Mesodermal cell (in vitro differentiated cells): ENCODE measurements around the gene CCSER2.
"Not testable (repeated sequence)": the region's sequence is repeated elsewhere in the genome, so short reads cannot be mapped to it uniquely, and the experiment has no call there.

Experiments used
- H3K27ac ChIP-seq: 2 replicates; pipeline ENCODE4 v1.7.0; 2013; ENCODE audit warnings: mild to moderate bottlenecking, low read depth, low read length, moderate library complexity; ENCODE audit not compliant: severe bottlenecking
- H3K36me3 ChIP-seq: 2 replicates; pipeline ENCODE4 v1.7.1; 2013; ENCODE audit warnings: mild to moderate bottlenecking, low read length, moderate library complexity; ENCODE audit not compliant: control insufficient read depth, insufficient read depth
- H3K4me1 ChIP-seq: one replicate; pipeline ENCODE4 v1.7.1; 2013; ENCODE audit warnings: mild to moderate bottlenecking, low read length; ENCODE audit not compliant: insufficient read depth, control insufficient read depth, poor library complexity, severe bottlenecking
- H3K4me3 ChIP-seq: 2 replicates; pipeline ENCODE4 v1.7.0; 2013; ENCODE audit warnings: low read length, control low read depth, mild to moderate bottlenecking; ENCODE audit not compliant: insufficient read depth, poor library complexity, severe bottlenecking; ENCODE audit errors: extremely low read depth
- H3K9me3 ChIP-seq: 2 replicates; pipeline ENCODE4 v1.7.1; 2013; ENCODE audit warnings: mild to moderate bottlenecking, low read length, moderate library complexity; ENCODE audit not compliant: control insufficient read depth
- WGBS, 2 experiments: methylation state at CpG; one replicate each; pipeline ENCODE4 v1.1.5; 2013; ENCODE audit warnings: missing lambda C conversion rate in 2 of 2; ENCODE audit not compliant: insufficient coverage in 2 of 2; 5-methylcytosine and 5-hydroxymethylcytosine counted together

CCSER2 gene

GRCh38 chr10:84312816-84313215, 15.6 kb upstream of the CCSER2 start:
- WGBS, 2 experiments: 100% methylated on average over 1 of the region's 2 CpGs; no CpG with 5 or more reads in 1 of the 2 experiments
- H3K4me3 ChIP-seq: no peak overlapping the region
- no peaks in the 10 kb centered on the region for H3K36me3 ChIP-seq
- H3K9me3 ChIP-seq: peaks cover 8% of the 10 kb centered on the region
- peaks cover 22% of the 10 kb centered on the region for H3K4me1 ChIP-seq
- no peak overlapping the region for H3K27ac ChIP-seq

- Histone ChIP-seq H3K36me3 (no peaks in the 10 kb centered on the region), H3K27ac (peak overlapping the region; percentile 83), H3K4me3 (no peak overlapping the region), H3K4me1 (peaks cover 22% of the 10 kb centered on the region), H3K9me3 (peaks cover 8% of the 10 kb centered on the region)
- 92 to 100% methylated on average over 2 to 3 of the region's 5 CpGs for WGBS, 2 experiments
Observed at GRCh38 chr10:84314275-84314674, 14.1 kb upstream of the CCSER2 start.

- no peak overlapping the region for H3K27ac ChIP-seq
Observed at GRCh38 chr10:84317174-84317573, 11.2 kb upstream of the CCSER2 start.

DNA sequence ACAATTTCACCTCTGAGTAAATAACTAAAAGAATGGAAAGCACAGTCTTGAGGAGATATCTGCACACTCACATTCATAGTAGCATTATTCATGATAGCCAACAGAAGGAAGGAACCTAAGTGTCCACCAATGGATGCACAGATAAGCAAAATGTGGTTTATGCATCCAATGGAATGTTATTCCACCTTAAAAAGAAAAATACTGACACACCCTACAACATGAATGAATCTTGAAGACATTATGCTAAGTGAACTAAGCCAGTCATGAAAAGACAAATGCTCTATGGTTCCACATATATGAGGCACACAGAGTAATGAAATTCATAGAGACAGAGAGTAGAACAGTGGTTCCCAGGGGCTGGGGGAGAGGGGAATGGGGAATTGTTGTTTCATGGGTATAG, 6.5 kb upstream of the CCSER2 start:
- Histone ChIP-seq H3K36me3 (no peaks in the 10 kb centered on the region), H3K4me1 (no peaks in the 10 kb centered on the region), H3K9me3 (no peaks in the 10 kb centered on the region), H3K27ac (no peak overlapping the region), H3K4me3 (no peak overlapping the region)

More at GRCh38 chr10:84317174-84317573, 11.2 kb upstream of the CCSER2 start:
- peaks cover 7% of the 10 kb centered on the region for H3K4me1 ChIP-seq
- WGBS, 2 experiments: no CpG with 5 or more reads among the region's 2 CpGs
- H3K36me3 ChIP-seq: no peaks in the 10 kb centered on the region
- H3K9me3 ChIP-seq: peaks cover 3% of the 10 kb centered on the region
- H3K4me3 ChIP-seq: no peak overlapping the region

DNA sequence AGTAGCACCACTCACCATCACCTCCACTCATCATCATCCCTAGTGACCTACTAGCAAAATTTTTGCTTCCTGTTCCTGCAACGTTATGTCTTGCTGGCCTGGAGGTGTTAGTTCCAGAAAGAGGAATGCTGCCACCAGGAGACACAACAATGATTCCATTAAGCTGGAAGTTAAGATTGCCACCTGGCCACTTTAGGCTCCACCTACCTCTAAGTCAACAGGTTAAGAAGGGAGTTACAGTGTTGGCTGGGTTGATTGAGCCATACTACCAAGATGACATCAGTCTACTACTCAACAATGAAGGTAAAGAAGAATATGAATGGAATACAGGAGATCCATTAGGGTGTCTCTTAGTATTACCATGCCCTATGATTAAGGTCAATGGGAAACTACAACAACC, 4.8 kb upstream of the CCSER2 start:
- H3K4me3 ChIP-seq, H3K36me3 ChIP-seq, H3K9me3 ChIP-seq, H3K27ac ChIP-seq, H3K4me1 ChIP-seq: not testable (repeated sequence)
- no CpG with 5 or more reads among the region's 1 CpG for WGBS, 2 experiments

DNA sequence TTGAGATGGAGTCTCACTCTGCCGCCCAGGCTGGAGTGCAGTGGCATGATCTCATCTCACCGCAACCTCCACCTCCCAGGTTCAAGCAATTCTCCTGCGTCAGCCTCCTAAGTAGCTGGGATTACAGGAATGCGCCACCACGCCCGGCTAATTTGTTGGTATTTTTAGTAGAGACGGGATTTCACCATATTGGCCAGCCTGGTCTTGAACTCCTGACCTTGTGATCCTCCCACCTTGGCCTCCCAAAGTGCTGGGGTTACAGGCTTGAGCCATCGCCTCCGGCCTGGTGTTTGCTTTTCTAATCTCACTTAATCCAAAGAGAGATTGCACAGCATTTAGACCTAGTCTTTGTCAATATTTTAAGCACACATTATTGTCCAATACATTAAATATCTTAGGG, 1.4 kb upstream of the CCSER2 start:
- H3K27ac ChIP-seq, H3K36me3 ChIP-seq, H3K9me3 ChIP-seq, H3K4me3 ChIP-seq: not testable (repeated sequence)
- peaks cover 11% of the 10 kb centered on the region for H3K4me1 ChIP-seq
- 91 to 99% methylated on average over 7 to 9 of the region's 9 CpGs for WGBS, 2 experiments

DNA sequence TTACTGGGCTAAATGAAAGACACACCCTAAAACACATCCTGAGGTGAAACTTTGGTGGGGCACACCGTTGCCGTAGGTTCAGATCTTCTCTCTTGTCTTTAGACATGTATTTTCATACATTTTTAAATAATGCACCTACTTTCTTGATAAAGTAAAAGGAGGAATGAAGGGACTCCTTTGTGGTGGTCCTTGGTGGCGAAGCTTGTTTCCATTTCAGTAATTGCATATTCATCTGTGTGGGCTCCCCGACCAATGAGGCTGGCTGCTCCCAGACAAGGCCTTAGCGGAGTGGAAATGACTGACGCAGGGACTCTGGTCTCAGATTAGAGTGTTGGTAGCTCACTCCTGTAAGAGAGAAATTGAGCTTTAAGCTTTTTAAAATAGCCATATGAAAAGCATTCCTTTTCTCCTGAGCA, 815 bp downstream of the CCSER2 start:
- H3K4me1 ChIP-seq: peaks cover 22% of the 10 kb centered on the region
- no peaks in the 10 kb centered on the region for H3K9me3 ChIP-seq
- WGBS, 2 experiments: 0% methylated on average over 1 of the region's 6 CpGs
- peak overlapping the region; percentile 88 for H3K27ac ChIP-seq
- H3K36me3 ChIP-seq: no peaks in the 10 kb centered on the region
- H3K4me3 ChIP-seq: peak overlapping the region; percentile 82

DNA sequence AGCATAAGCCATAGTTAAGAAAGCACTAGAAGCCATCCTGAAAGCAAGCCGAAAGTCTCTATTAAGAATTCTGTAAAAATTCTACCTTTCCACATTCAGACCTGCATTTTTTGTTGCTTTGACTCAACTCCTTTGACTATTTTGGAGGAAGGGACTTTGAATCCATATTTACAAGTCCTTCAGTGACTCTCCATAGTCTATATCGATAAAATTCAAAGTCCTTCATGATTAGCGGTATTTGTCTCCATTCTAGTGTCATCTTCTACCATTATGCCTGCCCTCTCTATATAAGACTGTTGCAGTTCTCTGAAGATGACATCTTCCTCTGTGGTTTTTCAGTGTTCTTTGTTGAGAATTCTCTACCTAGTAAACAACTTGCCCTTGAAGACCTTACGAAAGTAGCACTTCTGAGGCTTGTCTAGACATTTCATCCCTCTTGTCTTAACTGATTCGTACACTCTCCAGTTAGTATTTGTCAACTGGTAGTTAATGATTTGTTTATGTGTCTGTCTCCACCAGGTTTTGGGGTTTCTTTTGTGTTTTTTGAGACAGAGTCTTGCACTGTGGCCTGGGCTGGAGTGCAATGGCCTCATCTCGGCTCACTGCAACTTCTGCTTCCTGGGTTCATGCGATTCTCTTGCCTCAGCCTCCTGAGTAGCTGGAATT, 1.7 kb downstream of the CCSER2 start:
- Histone ChIP-seq H3K9me3 (no peaks in the 10 kb centered on the region), H3K36me3 (peaks cover 2% of the 10 kb centered on the region), H3K4me3 (peak overlapping the region; percentile 82), H3K27ac (peak overlapping the region; percentile 29), H3K4me1 (peaks cover 31% of the 10 kb centered on the region)
- WGBS, 2 experiments: 70 to 92% methylated on average over 2 to 4 of the region's 7 CpGs

- Histone ChIP-seq H3K9me3 (no peaks in the 10 kb centered on the region), H3K4me1 (peaks cover 40% of the 10 kb centered on the region), H3K36me3 (peaks cover 2% of the 10 kb centered on the region), H3K27ac (no peak overlapping the region), H3K4me3 (peak overlapping the region; percentile 82)
- WGBS, 2 experiments: no CpG with 5 or more reads among the region's 2 CpGs
Observed at GRCh38 chr10:84331091-84331490, 2.7 kb downstream of the CCSER2 start.

DNA sequence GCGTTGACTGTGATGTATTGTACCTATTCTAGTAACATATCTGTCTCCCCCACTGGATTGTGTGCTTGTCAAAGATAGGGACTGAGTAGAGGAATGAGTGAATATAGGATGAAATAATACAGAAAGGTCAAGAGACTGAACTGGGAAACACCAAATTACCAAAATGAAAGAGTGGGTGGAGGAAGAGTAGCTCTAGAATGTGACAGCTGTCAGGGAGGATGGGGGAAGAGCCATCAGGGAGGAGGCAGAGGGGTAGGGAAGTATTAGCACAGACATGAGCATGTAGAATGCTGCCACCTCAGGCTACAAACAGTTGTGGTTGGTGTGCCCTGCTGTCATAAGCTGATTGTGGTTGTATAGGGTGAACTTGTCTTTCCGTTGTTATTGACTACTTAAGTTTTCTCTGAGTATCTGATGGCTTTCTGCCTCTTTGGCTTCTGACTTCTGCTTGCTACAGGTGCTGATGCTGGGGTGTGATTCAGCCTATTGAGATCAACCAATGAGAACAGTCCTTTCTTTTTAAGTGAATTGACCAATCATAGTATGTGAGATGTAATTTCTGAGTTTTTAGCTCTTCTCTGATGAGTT, 5.6 kb downstream of the CCSER2 start:
- WGBS, 2 experiments: 89 to 100% methylated on average over 1 of the region's 2 CpGs
- no peak overlapping the region for H3K27ac ChIP-seq
- peaks cover 53% of the 10 kb centered on the region for H3K4me1 ChIP-seq
- no peak overlapping the region for H3K4me3 ChIP-seq
- no peaks in the 10 kb centered on the region for H3K9me3 ChIP-seq
- H3K36me3 ChIP-seq: peaks cover 6% of the 10 kb centered on the region

DNA sequence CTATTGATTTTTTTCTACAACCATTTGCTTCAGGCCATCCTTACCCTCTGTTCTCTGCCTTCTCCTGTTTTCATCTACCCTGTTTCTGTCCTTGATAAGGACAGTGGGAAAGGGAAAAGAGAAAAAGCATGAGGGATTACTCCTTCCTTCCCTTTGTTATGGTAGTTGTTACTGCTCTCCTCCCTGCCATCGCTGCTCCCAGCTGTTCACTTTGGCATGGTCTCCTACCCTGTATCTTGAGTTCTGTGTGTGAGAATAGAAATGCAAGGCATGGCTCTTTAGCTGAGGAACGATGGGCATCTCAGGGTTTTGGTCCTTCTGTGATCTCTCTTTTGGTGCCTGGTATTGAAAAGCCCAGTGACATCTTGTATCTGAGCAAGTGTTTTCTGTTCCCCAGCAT, 6.4 kb downstream of the CCSER2 start:
- H3K4me1 ChIP-seq: peaks cover 53% of the 10 kb centered on the region
- peak overlapping the region; percentile 1 for H3K27ac ChIP-seq
- H3K36me3 ChIP-seq: peaks cover 8% of the 10 kb centered on the region
- WGBS, 2 experiments: 83% methylated on average over 1 of the region's 2 CpGs; no CpG with 5 or more reads in 1 of the 2 experiments
- H3K9me3 ChIP-seq: no peaks in the 10 kb centered on the region
- no peak overlapping the region for H3K4me3 ChIP-seq
